ENCODE results near the gene DMBX1.

The DMBX1 gene

DNA sequence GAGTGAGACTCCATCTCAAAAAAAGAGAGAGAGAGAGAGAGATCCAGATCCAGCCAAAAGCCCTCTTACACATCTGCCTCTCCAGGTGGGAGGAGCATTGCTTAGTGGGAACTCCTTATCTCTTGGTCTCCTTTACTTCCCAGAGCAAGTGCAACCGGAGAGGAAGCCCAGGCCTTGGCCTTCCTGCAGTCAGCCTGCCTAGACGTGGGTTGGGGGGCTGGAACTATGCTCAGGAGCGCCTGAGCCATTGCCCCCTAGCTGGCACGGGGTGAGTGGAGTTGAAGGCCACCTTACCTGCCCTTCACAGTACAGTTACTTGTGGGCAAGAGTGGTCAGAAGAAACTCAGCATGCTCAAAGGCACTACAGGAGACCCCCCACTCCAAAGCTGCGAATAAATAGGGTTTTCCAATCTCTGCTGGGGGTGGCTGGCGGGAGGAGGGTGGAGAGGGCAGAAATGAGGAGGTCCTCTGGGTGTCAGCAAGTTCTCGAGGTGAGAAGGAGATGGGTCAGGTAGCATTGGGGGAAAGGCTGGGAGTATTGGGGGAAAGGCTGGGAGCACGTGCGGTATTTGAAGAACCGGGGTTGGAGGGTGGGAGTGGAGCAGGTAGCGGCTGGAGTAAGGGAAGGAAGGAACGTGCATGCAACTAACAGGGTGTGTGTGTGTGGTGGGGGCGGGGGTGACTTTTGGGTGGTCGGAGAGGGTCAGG is 4.7 kb upstream of the DMBX1 start:
- DNase-seq, result no peak

DNA sequence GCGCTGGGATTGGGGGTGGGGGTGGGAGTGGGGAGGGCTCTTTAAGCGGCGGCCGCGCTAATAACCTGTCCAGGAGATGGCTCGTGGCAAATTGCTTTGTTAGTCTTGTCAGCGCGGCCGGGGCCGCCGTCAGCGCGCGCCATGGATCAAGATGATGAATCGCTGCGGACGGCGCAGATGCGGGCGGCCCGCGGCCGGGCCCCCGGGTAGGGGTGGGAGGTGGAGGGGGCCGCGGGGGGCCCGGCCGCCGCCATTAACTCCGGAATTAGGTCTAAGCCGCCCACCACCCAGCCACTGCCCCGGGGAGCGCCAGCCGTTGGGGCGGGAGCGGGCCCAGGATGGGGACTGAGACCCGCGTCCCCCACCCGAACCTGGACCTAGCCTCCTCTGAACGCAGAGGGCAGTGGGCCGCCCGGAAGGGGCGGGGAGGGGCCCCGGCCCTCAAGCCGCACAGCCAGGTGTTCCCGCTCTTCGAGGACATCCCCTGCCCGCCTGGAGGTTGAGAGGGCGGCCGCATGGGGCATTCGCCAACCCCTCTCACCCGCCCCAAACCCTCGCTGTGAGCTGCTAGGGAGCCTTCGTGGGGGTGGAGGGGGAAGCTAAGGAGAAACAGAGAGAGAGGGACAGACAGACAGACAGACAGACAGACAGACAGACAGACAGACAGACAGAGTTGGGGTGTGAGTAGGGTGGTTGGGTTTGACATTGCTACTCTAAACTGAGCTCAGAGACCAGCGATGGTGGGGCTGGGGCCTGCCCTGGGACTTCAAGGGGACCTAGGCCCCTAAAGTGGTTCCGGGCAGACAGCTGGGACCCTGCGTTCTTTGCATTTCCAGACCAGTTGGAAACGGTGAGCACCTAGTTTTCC is 3.8 kb upstream of the DMBX1 start:
- DNase-seq, result no peak

DNA sequence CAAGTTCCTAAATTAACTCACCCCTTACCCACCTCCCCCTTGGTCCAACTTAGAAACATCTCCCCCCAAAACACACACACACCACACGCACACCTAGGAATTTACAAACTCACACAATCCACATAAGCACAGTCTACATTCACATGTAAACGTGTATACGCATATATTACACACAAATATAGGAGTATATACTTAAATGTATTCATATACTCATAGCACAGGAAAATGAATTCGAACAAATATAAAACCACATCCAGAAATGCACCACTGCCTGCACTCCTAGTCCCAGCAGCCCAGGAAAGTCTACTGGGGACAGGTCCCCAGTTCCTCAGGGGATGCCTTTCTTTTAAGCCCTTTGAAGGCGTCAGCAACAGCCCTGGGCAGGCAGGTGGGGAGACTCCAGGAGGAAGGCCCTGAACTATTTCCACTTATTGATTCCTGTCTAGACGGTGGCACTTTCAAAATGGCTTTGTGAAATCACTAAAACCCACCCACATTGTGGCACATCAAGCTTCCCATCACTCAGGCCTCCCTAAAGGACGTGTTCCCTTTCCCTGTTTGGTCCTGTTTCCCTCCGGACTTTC is 3.1 kb upstream of the DMBX1 start:
- no peak for DNase-seq

DNA sequence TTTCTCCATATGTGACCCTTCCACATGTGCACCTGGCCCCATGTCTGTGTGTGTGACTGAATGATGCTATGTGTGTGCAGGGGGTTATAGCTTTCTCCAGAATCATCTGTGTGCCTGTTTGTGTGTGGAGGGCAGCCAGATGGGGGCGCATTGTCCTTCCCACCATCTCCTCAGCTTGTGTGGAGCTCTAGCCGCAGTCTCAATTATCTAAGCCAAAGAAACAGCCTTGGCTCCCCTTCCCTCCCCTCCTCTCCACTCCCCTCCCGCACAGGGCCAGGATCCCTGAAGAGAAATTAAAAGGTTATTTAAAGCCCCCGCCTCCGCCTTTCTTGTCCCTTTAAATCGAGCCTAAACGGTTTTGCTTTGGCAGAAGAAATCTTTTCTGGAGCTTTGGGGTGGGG is 1.8 kb upstream of the DMBX1 start:
- DNase-seq, result no peak

DNA sequence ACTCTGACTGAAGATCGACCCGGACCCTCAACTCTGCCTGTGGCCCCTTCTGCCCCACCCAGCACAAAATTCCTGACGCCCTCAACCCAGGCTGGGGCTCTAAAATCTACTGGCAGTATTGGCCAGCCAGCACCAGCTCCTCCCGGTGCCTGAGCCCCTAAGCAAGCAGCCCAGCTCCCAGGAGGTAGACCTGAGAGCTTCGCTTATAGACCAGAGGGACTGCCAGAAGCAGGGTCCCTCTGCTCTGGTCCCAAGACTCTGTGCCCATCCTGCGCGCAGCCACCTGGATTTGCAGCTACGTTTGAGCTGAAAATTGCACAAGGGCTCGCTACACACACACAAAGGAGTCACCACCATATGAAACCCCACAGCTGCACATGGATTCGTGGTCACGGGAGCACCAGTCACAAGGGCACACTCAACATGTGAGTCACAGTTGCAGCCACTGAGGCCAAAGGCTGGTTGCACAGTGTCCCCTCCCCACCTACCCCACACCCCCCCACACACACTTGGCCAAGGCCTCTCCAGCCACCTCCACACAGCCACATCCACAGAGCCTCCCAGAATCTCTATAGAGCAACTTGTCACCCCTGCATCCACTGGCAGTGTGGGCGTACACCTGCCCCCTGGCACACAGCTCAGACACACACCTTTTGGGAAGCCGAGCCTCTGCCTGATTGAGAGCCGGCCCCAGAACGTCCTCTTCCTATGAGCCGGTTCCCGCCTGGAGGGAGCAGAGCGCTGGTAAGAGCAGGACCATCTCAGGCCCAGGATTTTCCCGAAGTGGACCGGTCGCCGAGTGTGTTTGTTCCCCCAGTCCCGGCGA is 1.1 kb upstream of the DMBX1 start:
- DNase-seq, result no peak

DNA sequence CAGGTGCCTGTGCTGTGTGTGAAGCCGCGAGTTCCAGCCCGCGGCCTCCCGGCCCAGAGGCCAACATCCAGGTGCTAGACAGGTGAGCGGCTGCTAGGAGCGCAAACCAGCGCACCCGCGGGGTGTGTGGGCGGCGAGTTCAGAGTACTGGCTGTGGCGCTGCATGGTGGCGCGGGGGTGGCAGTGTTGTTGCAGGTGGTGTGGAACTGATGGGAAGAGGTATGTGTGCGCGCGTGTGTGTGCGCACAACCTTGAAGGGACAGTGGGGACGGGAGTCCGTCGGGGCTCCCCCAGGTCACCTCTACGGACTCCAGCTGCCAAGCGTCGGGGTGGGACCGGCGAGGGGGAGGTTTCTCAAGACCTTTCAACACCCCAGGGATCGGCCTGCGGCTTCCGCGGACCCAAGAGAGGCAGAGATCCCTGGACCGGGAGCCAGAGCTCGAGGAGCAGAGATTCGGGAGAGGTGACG is 433 bp upstream of the DMBX1 start:
- DNase-seq, result no peak

DNA sequence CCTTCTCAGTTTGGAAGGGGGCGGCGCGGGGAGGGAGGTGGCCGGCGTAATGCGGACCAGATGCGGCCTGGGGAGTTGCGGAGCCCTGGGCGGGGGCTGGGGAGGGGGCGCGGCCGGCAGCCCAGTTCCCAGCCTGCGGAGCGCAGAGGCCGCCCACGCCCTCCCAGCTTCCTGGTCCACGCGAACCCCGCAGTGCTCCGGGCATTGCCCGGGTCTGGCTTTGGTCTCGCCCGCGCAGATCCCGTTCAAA is 695 bp downstream of the DMBX1 start:
- no peak for DNase-seq

DNA sequence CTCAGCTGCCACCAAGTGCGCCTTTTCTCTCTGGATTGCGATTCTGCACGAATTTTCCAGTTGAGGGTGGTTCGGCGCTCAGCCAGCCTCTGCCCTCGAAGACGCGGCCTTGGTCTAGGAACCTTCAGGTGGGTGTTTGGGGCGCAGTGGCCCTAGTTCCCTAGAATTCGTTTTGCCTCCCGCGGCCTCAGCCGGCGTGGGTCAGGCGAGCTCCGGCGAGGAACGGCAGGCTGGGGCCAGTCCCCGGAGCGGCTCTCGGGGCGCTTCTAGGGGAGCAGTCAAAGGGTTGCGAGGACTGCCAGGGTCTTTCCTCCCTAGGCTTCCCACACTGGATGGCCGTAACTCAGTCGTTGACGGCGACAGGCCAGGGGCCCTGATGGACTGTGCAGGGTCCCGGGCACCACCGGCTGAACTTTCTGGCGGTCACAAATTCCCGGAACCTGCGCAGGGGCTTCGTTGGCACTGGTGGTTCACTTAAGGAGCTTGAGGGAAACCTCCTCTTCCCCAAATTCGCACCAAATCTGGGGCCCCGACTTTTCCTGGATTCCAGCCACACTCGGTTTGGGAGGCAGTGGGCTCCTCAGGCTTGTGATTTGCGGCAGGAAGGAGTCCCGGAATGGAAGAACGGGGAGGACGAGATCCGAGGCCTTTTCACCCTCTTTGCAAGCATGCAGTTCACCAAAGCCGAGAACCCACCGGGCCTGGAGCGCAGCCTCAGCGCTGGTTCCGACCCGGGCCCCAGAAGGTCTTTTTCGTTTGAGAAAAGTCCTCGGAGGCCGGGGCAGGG is 1.2 kb downstream of the DMBX1 start:
- DNase-seq, result no peak

DNA sequence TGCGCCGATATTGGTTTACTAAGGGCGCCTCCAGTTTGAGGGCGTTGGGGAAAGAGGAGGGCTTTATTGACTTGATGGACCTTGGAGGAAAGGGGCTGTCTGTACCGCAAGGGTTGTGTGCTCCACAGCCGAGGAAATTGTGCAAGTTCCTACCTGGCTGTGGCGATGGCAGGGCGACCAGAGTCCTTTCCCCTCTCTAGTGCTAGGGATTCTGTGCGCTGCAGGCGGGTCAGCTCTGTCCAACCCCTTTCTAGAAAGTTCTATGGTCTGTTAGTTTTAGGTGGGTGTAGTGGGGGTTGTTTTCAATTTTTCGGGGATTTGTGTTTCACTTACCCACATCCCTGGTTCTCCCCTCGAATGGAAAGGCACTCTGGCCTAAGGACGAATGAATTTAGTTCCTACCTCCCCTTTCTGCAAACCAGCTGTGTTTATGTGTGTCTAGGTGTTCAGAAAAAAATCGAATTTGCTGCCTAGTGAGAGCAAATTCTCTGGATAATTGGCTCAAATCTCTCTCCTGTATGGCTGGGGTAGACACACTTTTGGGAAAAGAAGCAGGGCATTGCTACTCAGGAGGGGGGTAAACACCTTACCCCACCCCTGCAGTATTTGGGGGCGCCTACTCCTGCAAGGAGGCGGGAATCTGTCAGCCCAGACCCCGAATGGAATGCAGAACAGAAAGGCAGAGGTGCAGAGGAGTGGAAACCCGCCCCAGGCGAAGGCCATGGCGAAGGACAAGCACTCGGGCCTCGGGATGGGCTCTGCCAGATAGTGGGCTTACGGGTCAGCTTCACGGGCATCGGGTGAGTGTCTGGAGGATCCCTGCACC is 2.0 kb downstream of the DMBX1 start:
- no peak for DNase-seq

DNA sequence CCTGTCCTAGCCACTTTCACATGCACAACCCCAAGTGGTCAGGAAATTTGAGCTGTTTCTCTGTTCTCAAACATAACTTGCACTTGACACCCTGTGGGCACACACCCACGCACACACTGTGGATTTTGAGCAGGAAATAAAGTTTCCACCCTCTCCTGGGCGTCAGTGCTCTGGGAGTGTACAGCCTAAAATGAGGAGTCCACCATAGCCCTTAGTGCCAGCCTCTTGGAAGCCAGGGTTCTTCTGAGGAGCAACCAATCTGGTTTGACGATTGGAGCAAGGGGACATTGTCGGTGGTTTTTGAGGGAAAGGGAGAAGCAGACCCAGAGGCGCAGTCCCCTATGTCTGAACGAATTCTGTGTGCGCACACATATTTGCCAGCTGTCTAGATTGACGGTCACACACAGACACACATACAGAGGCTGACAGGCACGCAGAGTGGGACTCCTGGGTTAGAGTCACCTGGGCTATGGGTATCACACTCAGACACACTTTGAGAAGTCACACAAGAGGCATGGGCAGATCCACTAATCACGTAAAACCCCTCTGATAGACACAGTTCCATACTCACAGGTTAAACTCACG is 2.7 kb downstream of the DMBX1 start:
- no peak for DNase-seq

DNA sequence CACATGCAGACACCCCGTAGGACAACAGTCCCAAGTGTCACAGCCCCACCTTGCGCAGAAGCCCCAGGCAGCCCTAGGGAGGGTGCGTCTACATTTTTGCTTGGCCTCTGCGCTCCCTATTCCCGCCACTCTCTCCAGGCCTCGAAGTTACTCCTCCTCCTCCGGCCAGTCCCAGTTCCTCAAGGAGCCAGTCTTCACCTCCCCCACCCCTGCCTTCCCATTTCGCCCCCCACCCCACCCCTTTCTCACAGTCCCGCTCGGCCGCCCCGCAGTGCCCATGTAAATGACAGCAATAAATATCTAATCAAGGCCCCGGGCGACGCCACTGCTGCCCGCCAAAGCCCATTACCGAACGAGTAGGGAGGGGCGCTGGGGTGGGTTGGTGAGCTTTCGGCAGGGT is 3.2 kb downstream of the DMBX1 start:
- no peak for DNase-seq

DNA sequence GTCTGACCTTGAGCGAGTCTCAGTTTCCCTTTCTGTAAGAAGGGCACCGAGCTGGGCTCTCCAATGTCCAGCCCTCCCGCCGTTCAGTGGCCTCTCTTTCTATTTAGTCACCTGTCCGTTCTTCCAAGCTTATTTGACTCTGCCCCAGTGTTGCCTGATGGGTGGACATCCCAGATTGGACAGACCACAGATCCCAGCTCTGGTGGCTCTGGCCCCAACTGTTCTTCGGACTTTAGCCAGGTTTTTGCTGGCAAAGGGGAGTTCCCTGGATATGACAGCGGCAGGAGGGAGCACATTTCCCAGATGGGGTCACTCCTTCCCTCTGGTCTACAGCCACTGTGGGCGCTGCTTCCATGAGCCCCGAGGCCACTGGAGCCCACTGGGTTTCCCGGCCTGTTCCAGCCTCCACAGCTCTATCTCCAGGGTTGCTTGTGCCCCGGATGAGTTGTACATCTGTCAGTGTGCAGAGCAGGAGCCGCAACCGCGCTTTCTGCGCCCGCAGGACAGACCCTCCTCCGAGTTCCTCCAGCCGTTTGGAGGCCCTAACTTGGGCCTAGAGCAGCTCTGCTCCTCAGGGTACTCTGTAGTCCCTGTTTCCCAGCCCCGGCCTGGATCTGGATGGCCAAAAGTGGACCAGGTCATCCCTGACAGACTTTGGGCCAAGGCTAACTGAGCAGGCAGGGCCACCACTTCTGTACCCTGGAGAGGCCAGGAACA is 3.8 kb downstream of the DMBX1 start:
- DNase-seq, result no peak

DNA sequence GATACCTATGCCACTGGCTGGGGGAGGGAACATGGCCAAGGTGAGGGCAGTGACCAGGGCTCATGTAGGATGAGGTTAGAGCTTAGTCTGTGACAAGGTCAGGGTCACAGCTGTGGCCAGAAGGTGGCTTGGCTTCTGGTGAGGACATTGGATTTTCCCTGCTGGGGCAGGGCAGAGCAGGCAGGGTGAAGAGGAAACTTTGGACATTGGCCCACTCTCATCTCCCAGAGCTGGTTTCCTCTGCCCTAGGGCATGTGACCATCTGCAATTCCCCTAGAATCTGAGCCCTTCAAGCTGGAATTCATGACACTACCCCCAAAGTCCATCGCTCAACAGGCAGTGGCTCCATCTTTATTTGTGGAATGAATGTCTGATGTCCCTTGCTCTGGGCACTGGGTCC is 5.3 kb downstream of the DMBX1 start:
- DNase-seq, result no peak

DNA sequence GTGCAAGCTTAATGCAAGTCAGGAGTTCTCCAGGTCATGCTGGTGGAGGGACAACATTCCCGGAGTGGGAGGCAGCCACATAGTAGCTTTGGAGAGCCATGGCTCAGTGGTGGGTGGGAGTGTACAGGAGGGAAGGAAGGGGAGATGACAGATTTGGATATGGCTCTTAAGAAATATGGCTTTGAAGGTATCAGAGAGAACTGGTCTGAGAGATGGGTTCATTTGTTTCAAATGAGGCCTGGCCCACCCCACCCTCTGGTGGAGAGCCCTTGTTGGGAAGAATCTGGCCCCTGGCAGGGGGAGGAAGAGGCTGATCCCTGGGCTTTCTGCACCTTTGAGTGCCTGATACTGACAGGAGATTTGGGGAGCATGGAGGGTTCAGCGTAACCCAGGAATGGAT is 6.1 kb downstream of the DMBX1 start:
- DNase-seq, result no peak

DNA sequence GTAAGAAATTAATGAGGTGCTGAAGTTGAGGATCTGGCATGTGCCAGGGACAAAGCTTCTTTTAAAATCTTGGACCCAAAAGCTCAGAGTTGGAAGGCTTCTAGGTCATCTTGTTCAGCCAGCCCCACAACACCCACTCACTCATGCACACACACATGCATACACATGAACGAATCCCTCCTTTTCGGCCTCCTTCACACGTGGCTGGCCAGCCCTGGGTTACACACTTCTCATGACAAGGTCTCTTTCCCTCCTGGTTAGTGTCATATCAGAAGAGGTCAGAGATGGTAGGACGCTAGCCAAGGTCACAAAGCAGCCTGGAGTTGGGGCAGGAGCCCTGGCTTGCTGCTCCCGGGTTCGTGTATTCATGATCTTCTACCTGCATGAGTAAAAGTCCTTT is 6.9 kb downstream of the DMBX1 start:
- no peak for DNase-seq

DNA sequence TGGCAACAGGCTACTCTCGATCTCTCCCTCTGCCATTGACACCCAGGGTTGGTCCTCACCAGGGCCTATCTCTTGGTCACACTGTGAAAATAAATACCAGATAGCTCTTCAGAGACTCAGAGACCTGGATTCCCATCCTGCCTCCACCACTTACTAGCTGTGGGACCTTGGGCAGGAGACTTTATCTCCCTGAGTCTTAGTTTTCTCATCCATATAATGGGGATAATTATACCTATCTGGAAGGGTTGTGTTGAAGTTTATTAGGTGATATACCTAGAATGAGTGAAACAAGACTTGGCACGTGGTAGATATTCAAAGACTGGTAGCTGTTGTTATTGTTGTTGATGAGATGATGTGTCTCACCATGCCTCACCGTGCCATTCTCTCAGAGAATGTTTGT is 7.4 kb downstream of the DMBX1 start:
- DNase-seq, result no peak

DNA sequence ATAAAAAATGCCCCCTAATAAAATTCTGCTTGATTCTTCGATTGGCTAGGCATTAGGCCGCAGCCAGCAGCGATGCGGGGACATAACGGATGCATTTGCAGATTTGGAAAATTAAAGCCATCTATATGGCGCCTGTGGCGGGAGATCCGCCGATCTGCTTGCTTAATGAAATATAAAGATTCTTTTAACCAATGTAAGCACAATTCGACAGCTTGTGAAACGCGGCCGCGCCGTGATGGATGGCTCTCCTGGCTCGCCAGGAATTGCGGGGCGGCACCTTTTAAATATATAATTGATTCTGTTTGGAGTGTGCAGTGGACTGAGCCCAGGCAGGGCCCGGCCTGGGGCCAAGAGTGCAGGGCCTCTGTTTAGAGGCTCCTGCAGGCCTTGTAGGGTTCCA is 8.0 kb downstream of the DMBX1 start:
- no peak for DNase-seq

DNA sequence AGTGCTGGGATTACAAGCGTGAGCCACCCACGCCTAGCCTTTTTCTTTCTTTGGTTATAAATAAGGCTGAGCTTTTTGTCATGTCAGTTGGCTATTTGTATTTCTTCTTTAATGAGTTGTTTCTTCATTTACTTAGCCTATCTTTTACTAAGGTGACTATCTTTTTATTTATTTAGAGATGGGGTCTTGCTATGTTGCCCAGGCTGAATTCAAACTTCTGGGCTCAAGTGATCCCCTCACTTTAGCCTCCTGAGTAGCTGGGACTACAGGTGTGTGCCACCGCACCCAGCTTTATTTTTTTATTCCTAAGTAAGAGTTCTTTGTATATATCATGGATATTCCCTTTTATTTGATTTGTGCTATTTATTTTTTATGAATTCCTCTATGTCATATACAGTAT is 11.9 kb downstream of the DMBX1 start:
- no peak for DNase-seq

DNA sequence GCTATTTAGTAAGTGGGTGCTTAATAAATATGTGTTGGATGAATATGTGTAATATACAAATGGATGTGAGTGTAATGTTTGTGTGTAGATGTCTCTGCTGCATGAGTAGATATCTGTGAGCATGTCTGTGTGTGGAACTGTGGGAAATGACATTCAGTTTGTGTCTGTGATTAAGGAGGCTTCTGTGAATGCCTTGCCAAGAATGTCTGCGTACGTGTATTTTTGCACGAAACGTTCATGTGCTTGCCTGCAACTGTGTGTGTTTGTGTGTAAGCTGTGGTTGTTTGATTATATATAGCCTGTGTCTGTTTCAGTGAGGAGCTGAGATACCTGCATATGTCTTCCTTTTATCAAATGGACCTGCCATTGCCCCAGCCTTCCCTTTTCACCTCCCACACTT is 13.8 kb downstream of the DMBX1 start:
- DNase-seq, result no peak

DNA sequence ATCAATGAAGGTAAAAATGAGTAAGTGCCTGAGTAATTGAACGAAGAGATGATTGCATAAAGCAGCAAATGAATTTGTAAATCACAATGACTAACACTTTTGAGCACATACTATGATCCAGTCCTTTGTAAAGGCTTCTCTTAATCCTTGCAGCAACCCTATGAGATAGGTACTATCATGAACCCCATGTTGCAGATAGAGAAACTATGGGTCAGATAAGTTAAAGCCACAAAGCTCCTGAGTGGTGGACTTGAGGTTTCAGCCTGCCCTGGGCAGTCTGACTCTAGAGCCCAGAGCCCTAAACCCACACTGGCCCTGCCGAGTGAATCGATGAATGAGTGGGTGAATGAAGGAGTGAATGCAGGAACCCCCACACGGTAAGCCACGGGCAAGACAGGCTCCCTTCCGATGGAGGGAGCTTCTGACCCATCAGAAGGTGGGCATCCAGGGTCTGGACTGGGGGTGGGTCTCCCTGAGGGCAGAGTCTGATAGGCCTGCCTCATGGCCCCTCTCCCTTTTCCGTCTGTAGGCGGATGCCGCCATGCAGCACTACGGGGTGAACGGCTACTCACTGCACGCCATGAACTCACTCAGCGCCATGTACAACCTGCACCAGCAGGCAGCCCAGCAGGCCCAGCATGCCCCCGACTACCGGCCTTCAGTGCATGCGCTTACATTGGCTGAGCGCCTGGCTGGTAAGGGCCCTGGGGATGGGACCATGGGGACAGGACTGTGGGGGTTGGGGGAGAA is 17.0 kb downstream of the DMBX1 start:
- no peak for DNase-seq
